ENCODE measurements around the gene OR8U1.

OR8U1 gene

DNA sequence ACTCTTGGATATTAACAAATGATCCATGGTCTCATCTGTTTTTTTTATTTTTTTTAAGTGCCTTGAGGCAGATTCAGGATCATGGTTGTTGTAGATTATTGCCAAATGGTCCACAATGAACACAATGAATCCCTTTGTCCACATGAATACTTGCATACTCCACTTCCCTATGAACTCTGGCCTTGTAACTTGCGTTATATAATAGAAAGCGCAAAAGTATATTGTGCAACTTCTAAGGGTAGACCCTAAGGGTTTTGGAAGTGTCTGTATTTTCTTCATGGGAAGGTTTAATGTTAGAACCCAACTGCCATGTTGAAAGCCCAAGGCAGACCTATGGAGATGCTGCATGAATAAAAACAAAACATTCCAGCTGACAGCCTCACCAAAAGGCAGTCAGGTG, 29.0 kb downstream of the OR8U1 start:
- Histone ChIP-seq H3K9ac (no peak overlapping the region), H3K27me3 (no peaks in the 10 kb centered on the region), H3K36me3 (no peaks in the 10 kb centered on the region), H3K4me2 (no peak overlapping the region), H3K4me1 (no peaks in the 10 kb centered on the region), H3K4me3 (no peak overlapping the region), H4K20me1 (no peaks in the 10 kb centered on the region), H3K27ac (no peak overlapping the region), H3K9me3 (peaks cover 7% of the 10 kb centered on the region)
- no peak for TF ChIP-seq Cebpa-rat (IDR thresholded peaks at IDR 0.05)

DNA sequence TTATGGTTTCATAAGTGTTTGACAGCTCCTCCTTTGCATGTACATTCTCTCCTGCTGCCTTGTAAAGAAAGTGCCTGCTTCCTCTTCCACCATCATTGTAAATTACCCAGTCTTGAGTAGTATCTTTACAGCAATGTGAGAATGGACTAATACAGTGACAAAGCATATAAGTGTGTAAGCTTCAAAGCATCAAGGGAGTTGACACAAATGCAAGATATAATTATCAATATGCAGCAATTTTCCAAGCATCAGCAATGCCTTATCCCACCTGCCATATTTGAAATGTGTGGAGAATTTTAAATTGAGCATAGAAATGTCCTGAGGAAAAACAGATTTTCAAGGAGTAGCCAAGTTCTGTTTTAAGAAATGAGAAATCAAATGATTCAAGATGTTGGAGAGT, 35.4 kb downstream of the OR8U1 start:
- Histone ChIP-seq H3K27me3 (no peaks in the 10 kb centered on the region), H3K4me1 (no peaks in the 10 kb centered on the region), H4K20me1 (no peaks in the 10 kb centered on the region), H3K4me3 (no peak overlapping the region), H3K9me3 (no peaks in the 10 kb centered on the region), H3K4me2 (no peak overlapping the region), H3K9ac (no peak overlapping the region), H3K27ac (no peak overlapping the region), H3K36me3 (no peaks in the 10 kb centered on the region)
- TF ChIP-seq Cebpa-rat (IDR thresholded peaks at IDR 0.05) = no peak

DNA sequence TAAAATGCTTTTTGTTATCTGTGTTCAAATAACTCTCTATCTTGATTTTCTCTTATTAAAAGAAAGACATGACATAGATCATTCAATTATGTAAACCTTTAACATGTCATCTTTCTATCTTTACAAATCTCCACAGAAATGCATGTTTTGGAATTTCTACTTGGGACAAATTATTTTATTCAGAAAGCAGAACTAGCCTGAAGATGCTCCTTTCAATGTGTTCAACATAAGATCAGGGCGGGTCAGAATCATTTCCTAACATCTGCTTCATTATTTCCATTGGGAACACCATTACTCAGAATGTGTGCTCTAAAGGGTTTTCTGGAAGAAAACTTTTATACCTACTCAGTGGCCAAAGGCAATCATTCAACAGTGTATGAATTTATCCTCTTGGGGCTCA, 37.0 kb downstream of the OR8U1 start, which contains the start of gene OR5AL1:
TSS of gene OR5AL1 (plus strand) at position 301 of the 400 bp plus-strand sequence.
- no peak within 1 kb of the TSS for H3K9ac ChIP-seq
- TF ChIP-seq Cebpa-rat (IDR thresholded peaks at IDR 0.05) = no peak
- no peaks in the 10 kb centered on the region for H3K9me3 ChIP-seq
- no peak within 1 kb of the TSS for H3K4me3 ChIP-seq
- no peak within 1 kb of the TSS for H3K27ac ChIP-seq
- H3K4me2 ChIP-seq = no peak within 1 kb of the TSS
- no peaks in the 10 kb centered on the region for H3K4me1 ChIP-seq
- H3K27me3 ChIP-seq = no peaks in the 10 kb centered on the region
- no peaks in the 10 kb centered on the region for H4K20me1 ChIP-seq
- no peaks in the 10 kb centered on the region for H3K36me3 ChIP-seq

Data from BLaER1 (cell line).